MM.1S (cell line): Measurements from ENCODE around the gene DLG4.

Experiments
- EZH2 ChIP-seq: fragments of 300-600 bp; sonication (generic); optimal IDR thresholded peaks from 2 replicates; pipeline ENCODE3; 2017; ENCODE audit warnings: low read depth, mild to moderate bottlenecking, antibody characterized with exemption, low read length, mixed read lengths
- TF ChIP-seq, protein P1 (sequence below): fragments of 300-600 bp; sonication (generic); IDR thresholded peaks from 2 replicates; pipeline ENCODE4 v1.5.1; 2016; ENCODE audit warnings: antibody characterized with exemption, low read length, mixed read lengths

DNA sequence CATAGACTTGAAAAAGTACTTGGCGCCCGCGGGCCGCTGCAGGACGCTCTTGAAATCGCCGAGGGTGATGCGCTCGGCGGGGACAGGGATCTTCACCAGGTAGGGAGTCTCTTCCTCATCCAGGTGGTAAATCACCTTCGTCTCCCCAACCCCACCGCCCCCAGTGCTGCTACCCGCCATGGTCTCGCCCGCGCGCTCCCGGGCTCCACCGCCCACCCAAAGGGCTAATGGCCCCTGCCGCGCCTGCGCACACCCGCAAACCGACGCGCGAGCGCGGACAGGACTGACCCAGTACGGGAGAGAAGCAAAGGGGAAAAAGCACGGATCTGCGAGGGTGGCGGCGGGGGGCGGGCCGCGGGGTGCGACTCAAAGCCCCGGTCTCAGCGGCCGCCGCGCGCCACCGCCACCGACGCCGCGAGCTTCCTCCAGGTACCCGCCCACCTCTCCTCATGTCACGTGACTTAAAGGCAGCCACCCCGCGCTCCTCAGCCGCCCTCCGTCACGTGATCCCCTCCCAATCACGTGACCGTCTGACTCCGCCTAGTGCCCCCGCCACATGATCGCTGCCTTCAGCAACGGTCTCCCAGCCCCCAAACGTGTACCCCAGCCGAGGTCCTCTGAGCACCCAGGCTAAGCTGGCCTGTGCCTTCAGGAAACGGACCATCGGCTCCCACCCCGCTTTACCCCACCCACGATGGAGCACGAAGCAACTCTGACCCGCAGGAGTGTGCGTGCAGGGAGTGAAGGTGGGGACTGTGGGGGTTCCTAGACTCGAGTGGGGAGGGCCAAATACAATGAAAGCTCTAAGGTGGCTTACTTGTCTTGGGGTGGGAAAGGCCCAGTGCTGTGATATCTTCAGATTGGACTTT lies 14.7 kb upstream of the DLG4 start, which contains the start of gene DVL2:
- TF ChIP-seq, protein P1, sequence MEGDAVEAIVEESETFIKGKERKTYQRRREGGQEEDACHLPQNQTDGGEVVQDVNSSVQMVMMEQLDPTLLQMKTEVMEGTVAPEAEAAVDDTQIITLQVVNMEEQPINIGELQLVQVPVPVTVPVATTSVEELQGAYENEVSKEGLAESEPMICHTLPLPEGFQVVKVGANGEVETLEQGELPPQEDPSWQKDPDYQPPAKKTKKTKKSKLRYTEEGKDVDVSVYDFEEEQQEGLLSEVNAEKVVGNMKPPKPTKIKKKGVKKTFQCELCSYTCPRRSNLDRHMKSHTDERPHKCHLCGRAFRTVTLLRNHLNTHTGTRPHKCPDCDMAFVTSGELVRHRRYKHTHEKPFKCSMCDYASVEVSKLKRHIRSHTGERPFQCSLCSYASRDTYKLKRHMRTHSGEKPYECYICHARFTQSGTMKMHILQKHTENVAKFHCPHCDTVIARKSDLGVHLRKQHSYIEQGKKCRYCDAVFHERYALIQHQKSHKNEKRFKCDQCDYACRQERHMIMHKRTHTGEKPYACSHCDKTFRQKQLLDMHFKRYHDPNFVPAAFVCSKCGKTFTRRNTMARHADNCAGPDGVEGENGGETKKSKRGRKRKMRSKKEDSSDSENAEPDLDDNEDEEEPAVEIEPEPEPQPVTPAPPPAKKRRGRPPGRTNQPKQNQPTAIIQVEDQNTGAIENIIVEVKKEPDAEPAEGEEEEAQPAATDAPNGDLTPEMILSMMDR = no peak
- no peak for TF ChIP-seq EZH2
